ENCODE measurements around the gene ZNF280D.
"Not testable (repeated sequence)": the region's sequence is repeated elsewhere in the genome, so short reads cannot be mapped to it uniquely, and the experiment has no call there.

ZNF280D gene

DNA sequence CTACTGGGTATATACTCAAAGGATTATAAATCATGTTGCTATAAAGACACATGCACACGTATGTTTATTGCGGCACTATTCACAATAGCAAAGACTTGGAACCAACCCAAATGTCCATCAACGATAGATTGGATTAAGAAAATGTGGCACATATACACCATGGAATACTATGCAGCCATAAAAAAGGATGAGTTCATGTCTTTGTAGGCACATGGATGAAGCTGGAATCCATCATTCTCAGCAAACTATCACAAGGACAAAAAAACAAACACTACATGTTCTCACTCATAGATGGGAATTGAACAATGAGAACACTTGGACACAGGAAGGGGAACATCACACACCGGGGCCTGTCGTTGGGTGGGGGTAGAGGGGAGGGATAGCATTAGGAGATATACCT lies 23.8 kb downstream of the ZNF280D start:
- DNase-seq, result not testable (repeated sequence)

DNA sequence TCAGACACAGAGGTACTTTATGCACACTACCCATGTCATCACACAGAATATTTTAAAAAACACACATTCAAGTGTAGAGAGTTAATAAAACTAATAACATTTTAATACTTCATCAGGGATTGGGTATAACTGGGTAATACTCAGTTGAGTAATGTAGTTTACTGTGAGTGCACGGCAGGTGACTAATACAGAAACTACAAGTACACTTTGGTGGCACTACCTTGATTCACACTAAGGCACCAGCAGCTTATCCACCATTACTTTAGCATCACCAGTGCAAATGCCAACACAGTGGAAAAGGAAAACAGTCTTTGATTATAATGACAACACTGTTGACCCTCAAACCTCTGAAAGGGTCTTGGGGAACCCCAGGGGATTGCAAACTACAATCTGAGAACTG lies 33.6 kb downstream of the ZNF280D start:
- no peak for DNase-seq

DNA sequence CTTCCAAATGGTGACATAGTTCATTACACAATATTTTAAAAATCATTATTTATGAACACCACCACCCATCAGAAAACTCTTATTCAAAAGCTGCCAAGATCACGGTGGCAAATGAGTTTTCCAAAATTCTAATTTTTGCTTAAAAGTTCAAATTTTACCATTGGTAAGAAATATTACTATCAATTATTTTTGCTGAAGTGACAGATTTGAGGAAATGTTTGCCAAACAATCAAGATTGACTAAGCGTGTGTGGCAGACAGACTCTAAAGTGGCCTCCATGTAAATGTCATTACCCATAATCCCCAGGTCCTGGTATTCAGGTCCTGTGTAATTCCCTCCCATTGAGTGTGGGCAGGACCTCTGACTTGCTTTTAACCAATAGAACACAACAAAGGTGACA lies 35.0 kb downstream of the ZNF280D start:
- DNase-seq, result no peak

DNA sequence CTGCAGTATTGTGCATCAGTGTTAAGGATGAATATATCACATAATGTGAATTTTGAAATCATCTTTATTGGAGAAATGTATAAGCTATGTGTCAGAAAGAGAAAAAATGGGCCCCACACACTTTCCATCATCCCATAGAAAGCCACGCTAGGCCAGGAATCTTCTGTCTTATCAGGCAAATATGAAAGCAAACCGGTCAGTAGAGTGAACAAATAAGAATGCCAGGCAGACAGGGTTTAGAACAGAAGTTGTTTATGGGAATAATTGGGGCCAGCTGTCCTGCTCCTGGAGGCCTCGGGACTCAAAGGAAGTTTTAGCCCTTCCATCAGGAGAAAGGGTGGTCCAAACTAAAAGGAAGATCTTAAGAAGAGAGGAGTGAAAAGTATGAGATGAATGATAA lies 39.5 kb downstream of the ZNF280D start:
- DNase-seq, result no peak

DNA sequence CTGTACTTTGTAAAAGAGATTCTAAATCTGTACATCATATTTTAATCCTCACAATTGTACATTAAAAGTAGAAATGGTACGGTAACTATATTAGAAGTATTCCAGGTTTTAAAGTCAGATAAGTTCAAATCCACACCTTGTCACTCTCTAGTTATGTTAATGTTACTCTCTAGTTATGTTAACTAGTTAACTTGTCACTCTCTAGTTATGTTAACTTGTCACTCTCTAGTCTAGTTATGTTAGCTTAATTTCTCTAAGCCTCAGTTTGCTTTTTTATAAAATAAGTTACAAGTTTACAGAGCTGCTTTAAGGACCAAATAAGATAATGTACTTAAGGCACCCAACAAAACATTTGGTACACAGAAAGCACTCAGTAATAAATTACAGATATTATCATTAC lies 42.6 kb downstream of the ZNF280D start:
- no peak for DNase-seq

DNA sequence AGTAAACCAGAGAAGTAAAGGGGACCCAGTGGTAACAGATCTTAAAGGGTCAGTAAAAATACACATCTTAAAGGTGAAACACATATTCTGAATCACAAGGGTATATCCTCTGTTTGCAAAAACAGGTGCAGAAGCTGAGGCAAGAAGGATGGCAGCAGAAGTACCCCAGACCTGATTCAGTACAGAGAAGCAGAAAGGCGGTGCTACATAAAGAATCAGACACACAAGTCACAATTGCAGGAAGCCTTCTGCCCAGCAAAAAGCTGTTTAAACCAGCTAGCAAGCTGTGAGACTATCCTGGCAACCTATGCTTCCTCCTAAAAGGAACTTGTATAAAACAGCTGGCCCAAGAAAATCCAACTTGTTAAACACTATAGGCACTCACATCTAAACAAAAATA lies 49.4 kb downstream of the ZNF280D start:
- DNase-seq, result no peak

DNA sequence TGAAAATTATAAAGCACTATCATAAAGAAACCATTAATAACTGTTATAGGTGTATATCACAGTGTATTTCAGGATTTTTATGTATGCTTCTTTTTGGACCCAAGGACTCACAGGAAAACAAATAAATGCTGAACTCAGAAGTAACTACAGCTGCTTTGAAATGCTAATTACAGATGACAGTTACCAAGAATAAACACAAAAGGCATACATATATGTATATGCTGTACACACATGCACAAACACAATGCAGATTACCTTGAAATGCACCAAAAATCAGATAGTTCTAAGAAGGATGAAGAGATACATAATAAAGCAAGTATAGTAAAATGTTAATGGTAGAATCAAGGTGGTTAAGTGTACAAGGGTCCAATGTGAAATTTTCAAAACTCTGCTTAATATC lies 52.2 kb downstream of the ZNF280D start:
- DNase-seq, result no peak

DNA sequence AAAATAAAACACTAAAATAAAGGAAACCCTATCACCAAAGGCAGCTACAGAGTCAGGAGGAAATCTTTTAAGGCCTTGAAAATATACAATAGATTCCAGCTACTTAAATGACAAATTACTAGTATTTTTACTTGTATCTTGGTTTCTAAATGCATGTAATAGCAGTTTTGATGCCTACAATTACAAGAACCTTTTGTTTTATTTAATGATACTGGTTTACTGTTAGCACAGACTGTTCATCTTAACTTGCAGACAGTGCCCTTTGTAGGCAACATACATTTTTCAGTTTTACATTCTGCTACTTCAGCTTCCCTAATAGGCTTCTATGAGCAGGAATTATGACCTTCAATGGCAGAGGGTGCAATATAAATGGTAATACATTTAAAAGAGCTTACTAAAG lies 54.1 kb downstream of the ZNF280D start:
- DNase-seq, result no peak

DNA sequence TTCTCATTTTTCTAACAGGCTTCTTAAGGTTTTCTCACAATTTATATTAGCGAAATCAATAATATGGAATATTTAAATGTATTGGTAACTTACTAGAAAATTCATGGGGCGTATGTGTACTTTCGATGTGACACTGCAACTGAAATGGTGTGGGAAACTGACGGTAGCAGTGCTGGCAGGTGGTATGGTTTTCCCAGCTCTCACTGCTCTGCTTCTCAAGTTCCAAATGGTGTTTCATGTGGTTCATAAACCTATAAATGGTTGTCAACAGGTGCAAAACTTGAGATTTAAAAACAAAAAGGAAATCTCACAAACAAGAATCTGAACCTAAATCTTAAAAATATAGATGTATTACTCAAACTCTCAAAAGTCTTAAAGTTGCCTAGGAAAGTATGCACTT lies 54.7 kb downstream of the ZNF280D start:
- DNase-seq, result no peak

DNA sequence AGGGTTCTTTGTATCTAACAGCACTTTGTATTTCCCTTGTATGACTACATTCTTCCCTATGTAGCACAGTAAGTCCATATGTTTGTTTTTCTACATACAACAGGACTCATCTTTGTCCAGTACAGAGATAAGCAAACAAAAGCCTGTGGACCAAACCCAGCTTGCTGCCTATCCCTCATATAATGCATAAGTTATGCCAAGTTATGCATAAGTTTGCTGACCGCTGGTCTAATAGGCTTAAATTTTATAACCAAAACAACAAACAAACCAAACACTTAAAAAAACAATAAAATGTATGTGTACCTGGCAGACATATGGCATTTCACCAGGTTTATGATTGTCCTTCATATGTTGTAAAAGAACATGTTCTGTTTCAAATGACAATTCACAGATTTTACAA lies 56.0 kb downstream of the ZNF280D start:
- DNase-seq, result no peak

DNA sequence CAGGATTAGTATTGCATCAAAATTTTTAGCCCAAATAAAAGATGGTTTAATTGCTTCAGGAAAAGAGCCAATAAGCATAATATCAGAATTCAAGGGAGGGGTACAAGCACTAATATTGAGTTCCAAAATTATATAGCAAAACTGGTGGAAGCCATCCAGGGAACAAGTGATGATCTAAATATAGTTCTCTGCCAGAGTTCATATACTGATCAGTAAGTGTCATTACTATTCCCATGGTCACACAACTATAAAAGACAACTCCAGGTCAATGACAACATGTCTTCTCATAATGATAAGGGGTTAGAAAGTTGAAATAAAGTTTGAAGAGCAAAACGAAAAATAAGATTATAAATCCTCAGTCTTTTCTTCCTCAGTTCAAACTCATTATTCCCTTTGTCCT lies 57.4 kb downstream of the ZNF280D start:
- no peak for DNase-seq

DNA sequence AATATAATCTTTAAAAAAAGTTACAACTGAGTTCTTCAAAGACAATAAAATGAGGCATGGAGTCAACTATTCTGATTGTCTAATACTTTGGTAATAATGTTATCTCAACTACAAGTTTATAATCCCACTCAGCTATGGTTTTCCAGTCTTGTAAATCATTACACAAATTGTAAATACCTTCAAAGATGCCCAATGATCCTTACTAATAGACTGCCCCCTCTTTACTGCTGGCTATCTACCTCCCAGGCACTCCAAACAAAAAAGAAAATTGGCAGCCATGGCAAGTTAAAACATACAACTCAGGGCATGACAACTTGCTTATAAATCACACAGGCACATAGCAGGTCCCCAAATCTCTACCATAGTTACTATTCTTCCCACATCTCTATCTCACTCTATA lies 58.5 kb downstream of the ZNF280D start:
- DNase-seq, result no peak

DNA sequence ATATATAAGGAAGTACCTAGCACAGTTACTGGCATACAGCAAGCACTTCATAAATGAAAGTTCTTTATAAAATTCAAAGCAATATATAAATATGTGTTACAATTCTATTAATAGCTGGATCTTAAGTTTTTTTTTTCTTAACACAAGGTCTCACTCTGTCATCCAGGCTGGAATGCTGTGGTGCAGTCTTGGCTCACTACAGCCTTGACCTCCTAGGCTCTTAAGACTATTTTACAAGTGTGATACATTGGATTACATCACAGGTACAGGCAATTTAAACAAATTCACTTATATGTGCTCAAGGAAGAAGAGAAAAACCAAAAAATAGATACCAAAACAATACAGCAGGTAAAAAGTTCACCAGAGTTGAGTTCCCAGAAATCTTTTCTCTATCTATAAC lies 60.6 kb downstream of the ZNF280D start:
- DNase-seq, result no peak

DNA sequence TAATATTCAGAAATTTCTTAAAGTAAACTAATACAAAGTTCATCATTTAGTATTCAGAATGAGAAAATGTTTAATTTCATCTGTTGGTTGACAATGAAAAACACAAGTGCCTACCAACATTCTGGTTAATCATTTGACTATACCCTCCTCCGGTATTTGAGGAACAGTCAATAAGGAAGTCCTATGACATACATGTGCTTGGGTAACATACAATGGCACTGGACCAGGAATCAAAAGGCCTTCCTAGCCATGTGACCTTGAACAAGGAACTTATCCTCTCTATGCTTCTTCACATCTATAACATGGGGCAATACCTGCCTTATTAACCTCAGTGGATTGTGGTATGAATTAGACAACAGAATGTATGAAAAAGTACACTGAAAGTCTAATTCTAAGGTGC lies 65.8 kb downstream of the ZNF280D start:
- DNase-seq, result no peak

DNA sequence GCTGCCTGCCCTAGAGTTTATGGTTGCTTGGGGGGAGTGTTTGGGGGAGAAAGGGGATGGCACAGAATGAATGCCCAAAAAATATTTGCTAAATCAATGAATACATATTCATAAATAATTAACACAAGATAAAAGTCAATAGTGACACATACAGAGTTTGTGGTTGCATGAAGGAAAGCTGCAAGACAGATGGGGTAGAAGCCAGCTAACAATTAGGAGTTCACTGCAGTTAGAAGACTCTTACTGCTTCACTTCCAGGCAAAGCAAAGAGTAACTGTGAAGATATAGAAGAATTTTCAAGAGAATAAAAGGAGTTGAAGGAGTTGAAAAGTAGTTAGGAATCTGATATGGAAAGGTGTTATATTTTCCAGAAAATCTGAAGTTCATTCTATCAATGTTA lies 72.4 kb downstream of the ZNF280D start:
- DNase-seq, result no peak

DNA sequence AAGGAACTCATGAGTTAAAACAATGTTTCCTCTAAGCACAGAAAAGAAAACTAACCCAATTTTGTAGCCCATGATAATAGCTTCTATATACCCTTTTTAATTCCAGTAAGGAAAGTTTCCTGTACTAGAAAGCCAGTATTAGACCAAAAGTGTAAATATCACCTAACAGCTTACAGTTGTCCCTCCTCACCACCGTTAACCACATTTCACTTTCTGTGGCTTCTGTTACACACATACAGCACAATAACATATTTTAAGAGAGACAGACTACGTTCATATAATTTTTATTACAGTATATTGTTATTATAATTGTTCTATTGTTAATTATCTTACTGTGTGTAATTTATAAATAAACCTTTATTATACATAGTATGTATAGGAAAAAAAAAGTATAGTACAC lies 74.1 kb downstream of the ZNF280D start:
- no peak for DNase-seq

DNA sequence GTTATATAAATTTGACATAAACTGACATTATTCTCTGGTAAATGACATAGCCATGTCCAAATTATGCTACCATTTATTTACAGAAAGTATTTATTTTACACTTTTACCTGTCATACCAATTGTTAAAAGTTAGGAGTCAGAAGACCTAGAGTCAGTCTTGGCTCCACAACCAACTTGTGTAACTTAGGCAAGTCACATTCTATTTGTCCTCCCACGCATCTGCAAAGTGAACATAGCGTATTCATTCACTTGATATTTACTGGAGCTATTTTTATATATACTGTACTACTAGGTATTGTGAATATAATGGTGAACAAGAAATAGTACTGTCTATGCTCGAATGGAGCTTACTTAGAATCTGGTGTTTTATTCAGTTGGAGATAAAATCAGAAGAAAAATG lies 78.7 kb downstream of the ZNF280D start:
- no peak for DNase-seq

DNA sequence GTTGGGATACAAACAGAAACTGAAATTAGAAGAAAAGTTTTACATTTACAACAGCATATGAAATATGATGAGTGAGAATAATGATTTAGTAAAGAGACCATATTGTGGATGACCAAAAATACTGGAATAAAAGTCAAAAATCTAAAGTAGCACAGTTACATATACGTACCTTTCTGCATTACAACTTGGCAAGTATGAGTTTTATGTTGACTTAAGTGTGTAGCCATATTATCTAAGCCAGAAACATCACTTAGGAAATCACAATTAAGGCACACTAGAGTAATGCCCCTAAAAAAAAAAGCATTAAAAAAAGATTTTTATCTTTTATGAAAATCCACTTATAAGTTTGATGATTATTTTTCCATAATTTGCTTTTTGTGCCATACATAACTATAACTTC lies 79.1 kb downstream of the ZNF280D start:
- DNase-seq, result no peak

DNA sequence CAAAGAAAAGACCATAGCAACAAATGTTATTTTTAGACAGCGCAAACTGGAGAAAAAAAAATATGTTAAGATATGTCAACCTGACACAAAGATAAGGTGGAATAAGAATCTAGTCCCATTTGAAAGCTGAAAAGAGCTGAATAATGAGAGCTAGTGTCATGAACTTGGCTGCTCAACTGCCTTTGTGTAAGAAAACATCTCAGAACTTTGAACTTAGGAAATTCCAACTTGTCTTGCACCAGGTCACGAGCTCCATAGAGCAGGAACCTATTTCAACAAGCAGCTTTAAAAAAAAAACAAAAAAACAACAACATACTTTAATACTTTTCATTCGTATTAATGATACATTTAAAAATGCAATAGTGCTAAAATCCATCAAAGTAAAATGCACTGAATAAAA lies 79.5 kb downstream of the ZNF280D start:
- DNase-seq, result no peak

DNA sequence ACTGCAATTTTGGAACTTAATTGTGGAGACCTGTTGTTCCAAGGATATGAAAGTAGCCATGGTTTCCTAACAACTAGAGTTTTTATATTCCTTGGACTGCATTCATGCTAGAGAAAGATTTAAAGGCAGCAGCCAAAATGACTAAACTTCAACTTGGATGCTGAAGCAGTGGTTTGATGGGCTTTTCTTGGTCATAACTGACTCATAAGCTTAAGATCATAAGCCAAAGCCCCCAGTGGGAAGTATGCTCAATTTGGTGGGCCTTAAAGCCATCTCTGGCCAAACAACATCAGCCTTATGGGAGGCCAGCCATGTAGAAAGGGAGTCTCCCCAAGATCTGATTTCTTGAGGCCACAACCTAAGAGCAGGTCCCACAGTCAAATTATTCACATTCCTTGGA lies 80.2 kb downstream of the ZNF280D start:
- no peak for DNase-seq

DNA sequence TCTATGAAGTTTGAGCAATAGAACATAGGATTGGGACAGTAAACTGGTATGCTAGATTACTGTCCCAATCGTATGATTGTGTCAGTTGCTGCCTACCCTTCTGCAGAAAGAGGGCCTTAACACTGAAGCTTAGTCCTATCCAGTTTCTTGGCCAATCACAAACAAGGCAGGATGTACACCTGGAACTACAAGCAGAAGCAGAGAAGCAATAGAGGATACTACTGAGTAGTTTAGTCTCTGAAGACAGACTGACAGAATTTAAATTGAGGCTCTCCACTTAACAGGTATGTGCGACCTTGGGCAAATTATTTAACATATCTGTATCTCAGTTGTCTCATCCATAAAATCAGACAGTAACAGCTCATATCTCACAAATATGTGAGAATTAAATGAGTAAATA lies 85.0 kb downstream of the ZNF280D start:
- no peak for DNase-seq

DNA sequence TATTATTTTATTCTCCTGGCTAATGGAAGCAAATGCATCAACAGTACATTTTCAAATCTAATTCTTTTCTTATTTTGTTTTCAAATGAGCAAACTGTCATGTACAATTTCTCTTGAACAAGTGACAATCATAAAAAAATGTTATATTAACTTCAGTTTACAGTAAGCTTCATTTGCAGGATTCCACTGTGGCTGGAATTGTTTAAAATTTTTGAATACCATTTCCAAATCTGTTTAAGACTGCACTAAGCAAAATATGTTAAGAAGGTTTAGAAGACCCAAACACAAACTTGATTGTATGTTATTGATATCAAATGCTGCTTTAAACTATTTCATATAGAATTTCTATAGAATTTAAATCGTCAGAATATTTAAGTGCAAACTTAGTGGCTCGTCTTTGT lies 92.8 kb downstream of the ZNF280D start:
- no peak for DNase-seq

DNA sequence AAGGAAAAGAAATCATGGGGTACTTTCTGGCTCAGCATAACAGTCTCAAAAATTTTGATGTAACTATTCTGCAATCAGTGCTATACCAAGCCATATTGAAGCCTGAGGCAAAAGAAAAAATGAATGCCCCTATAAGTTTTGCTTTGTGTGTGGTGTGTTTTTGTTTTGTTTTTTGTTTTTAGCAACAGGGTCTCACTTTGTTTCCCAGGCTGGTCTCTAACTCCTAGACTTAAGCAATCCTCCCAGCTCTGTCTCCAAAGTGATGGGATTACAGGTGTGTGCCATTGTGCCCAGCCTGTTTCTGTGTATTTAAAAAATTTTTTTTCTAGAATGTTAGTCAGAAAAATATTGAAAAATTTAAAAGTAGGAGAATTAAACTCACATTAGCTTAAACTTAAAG lies 93.2 kb downstream of the ZNF280D start:
- DNase-seq, result no peak

DNA sequence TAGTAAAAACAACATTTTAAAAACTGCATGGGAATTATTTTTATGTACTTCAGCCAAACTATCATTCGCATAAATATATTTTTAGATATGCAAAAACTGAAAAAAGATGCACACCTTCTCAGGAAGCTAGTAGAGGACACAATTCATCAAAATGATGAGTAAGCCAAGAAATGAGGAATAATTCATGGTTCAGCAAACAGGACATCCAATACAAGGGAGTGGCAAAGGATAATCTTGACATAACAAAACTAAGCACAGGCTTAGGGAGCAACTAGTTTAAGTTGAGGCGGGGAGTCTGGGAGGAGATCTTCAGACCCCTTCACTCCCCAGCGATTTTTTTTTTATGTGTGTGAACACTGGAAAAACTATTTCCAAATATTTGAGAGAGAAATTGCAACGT lies 93.7 kb downstream of the ZNF280D start:
- no peak for DNase-seq

DNA sequence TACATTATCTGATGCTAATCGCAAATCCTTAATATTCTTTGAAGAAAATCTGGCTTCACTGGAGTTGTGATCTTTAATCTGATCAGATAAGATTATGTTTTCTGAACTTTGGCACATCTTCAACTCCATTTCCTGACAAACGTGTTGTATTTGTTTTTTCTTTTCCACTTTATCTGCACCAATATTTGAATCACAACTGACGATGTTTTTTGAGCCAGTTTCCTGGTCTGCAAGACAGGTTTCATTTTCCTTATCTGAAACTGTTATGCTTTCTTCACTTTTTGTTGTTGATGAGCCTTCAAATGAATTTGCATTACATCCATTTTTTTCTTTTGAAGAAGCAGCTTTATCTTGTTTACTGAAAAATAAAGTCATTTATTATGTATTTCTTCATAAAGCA lies 101.5 kb downstream of the ZNF280D start:
- no peak for DNase-seq

DNA sequence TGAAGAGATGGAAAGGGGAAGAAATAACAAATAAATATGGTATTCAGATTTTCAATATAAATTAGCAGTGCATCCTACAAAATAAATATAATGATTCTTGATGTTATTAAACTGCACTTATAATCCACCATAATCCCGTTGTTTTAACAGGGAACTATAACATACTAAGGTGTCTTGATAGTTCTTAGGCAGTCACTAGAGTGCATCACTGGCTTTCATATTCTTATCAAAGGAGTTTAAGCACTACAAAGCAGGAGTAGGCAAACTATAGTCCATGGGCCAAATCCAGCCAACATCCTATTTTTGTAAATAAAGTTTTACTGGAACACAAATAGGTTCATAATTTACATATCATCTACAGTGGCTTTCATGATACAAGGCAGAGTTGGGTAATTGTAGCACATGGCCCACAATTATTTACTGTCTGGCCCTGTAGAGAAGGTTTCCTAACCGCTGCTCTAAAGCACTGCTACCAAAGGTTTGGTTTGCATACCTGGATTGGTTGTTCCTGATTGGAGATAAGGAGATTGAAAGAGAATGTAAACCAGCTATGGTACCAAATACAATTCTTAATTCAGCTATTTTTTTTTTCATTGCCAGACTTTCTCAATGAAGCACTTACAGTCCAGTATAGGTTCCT lies 104.3 kb downstream of the ZNF280D start:
- no peak for DNase-seq

Data from stimulated activated CD4-positive, alpha-beta T cell treated with anti-CD3 and anti-CD28 coated beads, Interleukin-1b, Interleukin-23, amount 100 ng/mL, for 48 hours (primary cell).